Panc1 (cell line): ENCODE data around the gene WFIKKN2. TPM values are rescaled to one million over a fixed set of nuclear protein-coding genes. Genes with fewer than 3 reads are reported as not detected.
"Not testable (repeated sequence)": the region's sequence is repeated elsewhere in the genome, so short reads cannot be mapped to it uniquely, and the experiment has no call there.

Experiments used
- ATAC-seq: fragments of 200-7000 bp; cut with Tn5 transposase; 2 replicates; pipeline ENCODE4 v1.9.1; 2020; ENCODE audit warnings: mild to moderate bottlenecking, moderate library complexity
- BruUV-seq: library from RNA; stranded (reverse); fragments of 400-500 nt; replicated peaks from 2 replicates; lab custom pipeline; 2021; lab: Mats Ljungman, UMichigan
- CTCF ChIA-PET: fragments of 300-600 bp; sonication (Branson Sonifier 250); formaldehyde crosslinking; loops from one replicate; lab custom pipeline; 2022; ENCODE audit warnings: antibody characterized with exemption; lab: Charles Lee
- POLR2A ChIA-PET: fragments of 300-600 bp; sonication (Branson Sonifier 250); formaldehyde crosslinking; loops from one replicate; lab custom pipeline; 2022; ENCODE audit warnings: antibody characterized with exemption; lab: Charles Lee
- DNase-seq: peaks from one replicate; pipeline ENCODE4 v3.0.0-alpha.2; 2010; ENCODE audit warnings: low read depth, low spot score
- H3K27ac ChIP-seq: 2 replicates; pipeline ENCODE4 v1.5.1; 2011; ENCODE audit warnings: mild to moderate bottlenecking, low read length, inconsistent platforms
- H3K27me3 ChIP-seq: fragments of 200-500 bp; sonication (Bioruptor generic); 2 replicates; pipeline ENCODE4 v1.6.0; 2014; ENCODE audit warnings: low read length, inconsistent platforms; ENCODE audit not compliant: control insufficient read depth, insufficient read depth
- H3K36me3 ChIP-seq: fragments of 200-500 bp; sonication (Bioruptor generic); 2 replicates; pipeline ENCODE4 v1.5.1; 2014; ENCODE audit warnings: inconsistent platforms, mild to moderate bottlenecking, low read length, moderate library complexity; ENCODE audit not compliant: control insufficient read depth, insufficient read depth
- H3K4me1 ChIP-seq: 2 replicates; pipeline ENCODE4 v1.5.1; 2011; ENCODE audit warnings: inconsistent platforms, mild to moderate bottlenecking, low read length, moderate library complexity; ENCODE audit not compliant: control insufficient read depth, insufficient read depth
- H3K4me3 ChIP-seq, 2 experiments: 2 replicates each; pipeline ENCODE4 v1.5.1; 2011 to 2012; ENCODE audit warnings: low read depth in 2 of 2, low read length in 2 of 2, mild to moderate bottlenecking in 2 of 2, inconsistent platforms in 1 of 2, moderate library complexity in 1 of 2
- H3K9me3 ChIP-seq: fragments of 200-500 bp; sonication (Bioruptor generic); 2 replicates; pipeline ENCODE4 v1.5.1; 2014; ENCODE audit warnings: low read depth, mild to moderate bottlenecking, inconsistent platforms, low read length, moderate library complexity; ENCODE audit not compliant: control insufficient read depth, insufficient read depth
- CTCF ChIP-seq: fragments of 450-650 bp; IDR thresholded peaks from 2 replicates; pipeline ENCODE4 v1.5.1; 2017; ENCODE audit warnings: mild to moderate bottlenecking
- POLR2AphosphoS5 ChIP-seq: IDR thresholded peaks from 2 replicates; pipeline ENCODE4 v1.6.1; 2012; ENCODE audit warnings: mild to moderate bottlenecking, low read depth, low read length, moderate library complexity
- REST ChIP-seq, 2 experiments: IDR thresholded peaks; 2 replicates each; pipeline ENCODE4 v1.6.1; 2011 to 2012; ENCODE audit warnings: low read depth in 2 of 2, control low read depth in 1 of 2, low read length in 1 of 2, mild to moderate bottlenecking in 1 of 2, moderate library complexity in 1 of 2; ENCODE audit not compliant: insufficient read depth in 1 of 2
- SIN3A ChIP-seq: IDR thresholded peaks from 2 replicates; pipeline ENCODE4 v1.6.1; 2012; ENCODE audit warnings: low read depth, mild to moderate bottlenecking, low read length, moderate library complexity, borderline replicate concordance; ENCODE audit not compliant: insufficient read depth
- TCF7L2 ChIP-seq: IDR thresholded peaks from 2 replicates; pipeline ENCODE4 v1.6.1; 2011; ENCODE audit warnings: mild to moderate bottlenecking, low read depth, low read length, inconsistent platforms
- in situ Hi-C: cut with HindIII; loops from 2 replicates; pipeline ENCODE4 v1.10.0; 2016; ENCODE audit warnings: low sequenced_read_pairs, low pct_unique_long_range_greater_than_20kb
- intact Hi-C: fragments of 100-400 bp; cut with micrococcal nuclease; formaldehyde crosslinking; loops from one replicate; pipeline ENCODE4 v1.10.0; 2022; ENCODE audit not compliant: unreplicated experiment
- total RNA-seq: library from RNA; stranded (reverse); gene quantifications from one replicate; pipeline ENCODE4 v1.2.1, GENCODE V29; 2021; ENCODE audit not compliant: unreplicated experiment

WFIKKN2 gene
- total RNA-seq, 1 experiment from 2014 or later, result 0.05 TPM

- no TSS peak for BruUV-seq
- Histone ChIP-seq H3K27ac (no peak overlapping the region), H3K27me3 (no peaks in the 10 kb centered on the region), H3K9me3 (no peaks in the 10 kb centered on the region), H3K4me3 (no peak overlapping the region), H3K4me1 (peaks cover 19% of the 10 kb centered on the region), H3K36me3 (peaks cover 17% of the 10 kb centered on the region)
- no peak for DNase-seq
- in situ Hi-C loops, result no loop called here
- intact Hi-C loops, result loop anchor here (10.0 kb wide), 1 partner anchor 296 kb away; the partner anchor contains the start of gene NME1
- TF ChIP-seq POLR2AphosphoS5 (no peak), CTCF (no peak), TCF7L2 (no peak), REST (IDR thresholded peaks at IDR 0.05; ENCODE audit: insufficient read depth in 1 of 2, low read depth in 2 of 2, low read length in 1 of 2) (no peak), SIN3A (no peak)
- POLR2A ChIA-PET, result interaction anchor here (0.6 kb wide), 1 partner anchor 8 kb away, joined by 3 read pairs; no protein-coding TSS in a partner anchor
- CTCF ChIA-PET, result no interaction called here
- no peak for ATAC-seq
Observed at GRCh38 chr17:50858486-50859225, 23.3 kb downstream of the WFIKKN2 start.

- H3K27me3 ChIP-seq, ATAC-seq, CTCF ChIA-PET, H3K27ac ChIP-seq, BruUV-seq, in situ Hi-C loops, DNase-seq, H3K4me3 ChIP-seq, POLR2A ChIA-PET, H3K9me3 ChIP-seq: not testable (repeated sequence)
- Histone ChIP-seq H3K36me3 (peaks cover 17% of the 10 kb centered on the region), H3K4me1 (peaks cover 25% of the 10 kb centered on the region)
- intact Hi-C loops, result loop anchor here (10.0 kb wide), 1 partner anchor 295 kb away; the partner anchor contains the start of gene NME1
Observed at GRCh38 chr17:50859727-50860126, 24.3 kb downstream of the WFIKKN2 start.

GRCh38 chr17:50861334-50861676 lies 25.9 kb downstream of the WFIKKN2 start:
- Histone ChIP-seq H3K4me3 (no peak overlapping the region), H3K36me3 (peaks cover 25% of the 10 kb centered on the region), H3K27me3 (no peaks in the 10 kb centered on the region), H3K27ac (no peak overlapping the region), H3K4me1 (peaks cover 25% of the 10 kb centered on the region), H3K9me3 (no peaks in the 10 kb centered on the region)
- DNase-seq (no peak), ATAC-seq (no peak)
- in situ Hi-C loops (no loop called here), intact Hi-C loops (no loop called here)
- TF ChIP-seq POLR2AphosphoS5, result no peak
- TF ChIP-seq REST (IDR thresholded peaks at IDR 0.05; ENCODE audit: insufficient read depth in 1 of 2, low read depth in 2 of 2, low read length in 1 of 2), result no peak
- no peak for TF ChIP-seq TCF7L2
- TF ChIP-seq CTCF, result no peak
- no peak for TF ChIP-seq SIN3A
- ChIA-PET CTCF (interaction anchor here (0.7 kb wide), 1 partner anchor 93 kb away, joined by 4 read pairs; no protein-coding TSS in a partner anchor), POLR2A (interaction anchor here (0.7 to 1.5 kb wide), 2 partner anchors 9 to 93 kb away, joined by 3 to 9 read pairs; no protein-coding TSS in a partner anchor)
- no TSS peak for BruUV-seq
